HG02840 (cell line): Measurements from ENCODE around the gene PCNT.

ENCODE experiments used
- ATAC-seq: cut with Tn5 transposase; IDR thresholded peaks from one replicate; pipeline ENCODE4 v1.9.1; 2021; ENCODE audit warnings: mild to moderate bottlenecking, moderate library complexity, moderate number of reproducible peaks; ENCODE audit not compliant: unreplicated experiment, low FRiP score

Gene PCNT

GRCh38 chr21:46468108-46468774 lies 144.3 kb downstream of the PCNT start:
- no peak for ATAC-seq

GRCh38 chr21:46469275-46469674 lies 145.3 kb downstream of the PCNT start:
- ATAC-seq: no peak

GRCh38 chr21:46471514-46471913 lies 147.6 kb downstream of the PCNT start:
- no peak for ATAC-seq

DNA sequence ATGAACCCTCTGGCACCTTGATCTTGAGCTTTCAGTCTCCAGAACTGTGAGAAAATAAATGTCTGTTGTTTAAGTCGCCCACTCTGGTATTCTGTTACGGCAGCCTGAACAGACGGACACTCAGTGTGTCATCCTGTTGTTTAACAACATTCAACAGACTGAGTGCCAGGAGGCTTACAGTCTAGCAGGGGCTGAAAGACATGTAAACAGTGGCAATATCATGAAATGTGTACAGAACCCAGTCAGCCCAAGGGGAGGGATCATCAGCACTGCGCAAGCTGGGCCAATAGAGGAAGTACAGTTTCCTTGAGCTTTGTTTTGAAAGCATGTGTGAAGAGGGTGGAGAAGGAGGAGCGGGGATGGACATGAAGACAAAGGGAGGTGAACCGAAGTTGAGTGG lies 148.3 kb downstream of the PCNT start:
- ATAC-seq: no peak

GRCh38 chr21:46474382-46474781 lies 150.4 kb downstream of the PCNT start:
- no peak for ATAC-seq

GRCh38 chr21:46475296-46475695 lies 151.3 kb downstream of the PCNT start:
- no peak for ATAC-seq

- ATAC-seq: no peak
These were observed 153.8 kb downstream of the PCNT start for GRCh38 chr21:46477765-46478164.

DNA sequence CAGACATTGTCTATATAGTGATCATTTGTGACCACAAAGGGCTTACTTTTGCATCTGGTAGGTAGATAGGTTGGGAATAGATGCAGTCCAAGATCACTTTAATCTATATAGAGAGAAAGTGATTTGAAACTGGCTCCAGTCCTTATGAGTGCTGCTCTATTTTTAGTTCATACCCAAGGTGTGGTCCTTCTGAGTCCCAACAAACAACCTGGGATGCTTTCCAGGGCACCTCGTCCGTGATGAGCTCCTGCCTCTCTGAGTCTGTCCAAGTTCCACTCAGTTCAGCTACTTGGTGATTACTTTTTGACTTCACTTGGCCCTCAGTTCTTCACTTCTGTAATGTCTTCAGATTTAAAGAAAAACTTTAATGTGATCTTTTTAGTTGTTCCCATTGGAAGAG lies 155.0 kb downstream of the PCNT start:
- no peak for ATAC-seq

- no peak for ATAC-seq
These were observed 156.5 kb downstream of the PCNT start for GRCh38 chr21:46480466-46480865.

DNA sequence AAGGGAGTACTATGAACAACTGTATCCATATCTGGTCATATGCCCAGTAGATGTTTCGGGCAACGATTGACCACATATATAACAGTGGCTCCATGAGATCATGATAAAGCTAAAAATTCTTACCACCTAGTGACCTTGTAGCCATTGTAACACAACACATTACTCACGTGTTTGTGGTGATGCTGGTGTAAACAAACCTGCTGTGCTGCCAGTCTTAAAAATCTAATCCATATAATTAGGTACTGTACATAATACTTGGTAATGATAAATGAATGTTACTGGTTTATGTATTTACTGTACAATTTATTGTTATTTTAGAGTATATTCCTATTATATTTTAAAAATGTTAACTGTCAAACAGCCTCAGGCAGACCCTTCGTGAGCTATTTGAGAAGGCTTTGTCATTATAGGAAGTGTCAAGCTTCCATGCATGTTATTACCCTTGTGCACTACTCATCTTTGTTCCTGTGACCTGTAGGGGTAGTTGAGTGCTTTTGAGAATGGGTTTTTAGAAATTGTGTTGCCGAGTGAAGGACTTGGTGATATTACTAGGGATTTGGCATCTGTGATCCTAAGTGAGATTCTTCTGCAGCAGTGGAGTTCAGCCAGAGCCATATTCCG lies 158.4 kb downstream of the PCNT start:
- no peak for ATAC-seq

DNA sequence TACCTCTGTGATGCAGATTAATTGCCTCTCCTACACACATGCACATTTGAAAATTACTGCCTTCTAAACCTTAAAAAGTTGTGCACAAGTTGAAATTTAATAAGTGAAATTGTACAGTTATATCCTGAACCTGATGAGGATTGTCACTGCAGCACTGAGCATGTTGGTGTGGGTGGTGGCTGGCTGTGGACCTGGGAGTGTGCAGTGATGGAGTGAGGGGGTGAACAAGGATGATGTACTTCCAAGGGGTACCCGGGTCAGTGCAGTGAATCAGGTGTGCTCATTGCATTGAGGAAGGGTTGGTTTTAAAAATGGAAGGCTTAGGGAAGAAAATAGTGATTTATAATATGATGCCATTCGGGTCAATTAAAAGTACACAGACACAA lies 158.9 kb downstream of the PCNT start:
- no peak for ATAC-seq

DNA sequence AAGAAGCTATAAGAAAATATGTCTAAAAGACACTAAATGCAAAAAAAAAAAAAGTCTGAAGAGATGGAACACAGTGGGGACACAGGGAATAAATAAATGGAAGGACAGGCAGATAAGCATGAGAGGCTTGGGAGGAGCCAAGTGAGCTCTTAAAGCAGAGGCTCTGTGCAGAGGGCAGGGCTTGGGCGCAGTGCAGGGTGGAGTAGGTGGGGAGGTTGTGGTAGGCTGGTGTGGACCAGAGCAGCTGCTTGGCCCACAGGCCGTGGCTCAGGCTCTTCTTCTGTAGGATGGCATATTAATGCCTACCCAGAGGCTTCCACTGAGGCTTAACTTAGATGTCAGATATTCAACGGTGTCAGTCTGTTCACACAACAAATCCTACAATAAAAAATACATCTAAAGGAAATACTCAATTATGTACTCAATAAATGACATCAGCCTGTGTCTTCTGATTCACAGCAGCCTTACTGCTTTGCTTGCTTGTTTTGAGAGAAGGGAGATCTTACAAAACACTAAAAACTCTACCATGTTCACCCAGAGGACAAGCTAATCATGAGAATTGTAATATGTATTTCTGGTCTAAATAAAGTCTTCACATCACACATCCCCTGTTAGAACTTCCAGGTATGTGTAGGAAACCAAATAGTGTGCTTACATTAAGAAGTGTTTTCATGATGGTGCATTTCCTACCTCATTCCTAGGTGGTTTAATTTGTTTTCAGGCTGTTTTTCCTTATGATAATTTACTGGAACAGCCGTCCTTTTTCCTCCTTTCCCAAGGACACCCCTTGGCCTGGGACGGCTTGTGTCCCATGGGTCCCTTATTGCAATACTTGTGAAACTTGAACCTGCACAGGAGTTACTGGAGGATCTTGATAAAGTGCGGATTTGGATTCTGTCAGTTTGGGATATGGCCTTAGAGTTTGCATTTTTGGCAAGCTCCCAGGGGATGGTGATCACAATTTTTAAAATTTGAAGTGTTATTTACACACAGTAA lies 159.6 kb downstream of the PCNT start:
- no peak for ATAC-seq

DNA sequence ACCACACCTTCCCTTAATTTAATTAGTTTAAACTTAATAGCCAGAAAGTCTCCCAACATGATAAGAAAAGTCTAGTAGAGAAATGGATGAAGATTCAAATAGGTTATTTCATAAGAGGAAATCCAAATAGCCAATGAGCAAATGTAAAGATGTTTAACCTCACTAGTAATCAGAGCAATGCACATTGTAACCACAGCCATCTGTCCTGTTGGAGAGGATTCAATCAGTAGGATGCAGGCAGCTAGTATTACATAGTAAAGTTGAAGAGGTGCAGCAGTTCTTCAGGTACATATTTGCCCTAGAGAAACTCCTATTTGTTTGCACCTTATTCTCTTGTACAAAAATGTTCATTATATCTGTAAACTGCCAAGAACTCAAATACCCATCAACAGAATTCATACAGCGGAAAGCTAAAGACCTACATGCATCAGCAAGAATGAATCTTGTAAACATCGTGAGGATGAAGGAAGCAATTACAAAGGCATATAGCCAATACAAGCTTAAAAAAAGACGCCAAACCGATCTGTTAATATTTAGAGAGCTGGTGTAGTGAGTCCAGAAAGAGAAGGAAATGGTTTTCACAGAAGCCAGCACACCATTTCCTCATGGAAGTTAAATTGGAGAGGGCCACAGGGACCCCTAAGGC lies 162.6 kb downstream of the PCNT start:
- ATAC-seq: no peak

GRCh38 chr21:46489162-46489663 lies 165.3 kb downstream of the PCNT start:
- ATAC-seq: no peak

- ATAC-seq: no peak
These were observed 165.8 kb downstream of the PCNT start for GRCh38 chr21:46489800-46490199.

GRCh38 chr21:46491553-46491952 lies 167.6 kb downstream of the PCNT start:
- no peak for ATAC-seq

GRCh38 chr21:46492851-46493250 lies 168.9 kb downstream of the PCNT start:
- ATAC-seq: no peak

GRCh38 chr21:46493828-46494227 lies 169.9 kb downstream of the PCNT start:
- ATAC-seq: no peak
